Kidney (tissue), 14 donors: Measurements from ENCODE around the gene TRPC3. TPM values are rescaled to one million over a fixed set of nuclear protein-coding genes. Genes with fewer than 3 reads are reported as not detected.

Experiments used
- DNase-seq, 5 donors: peaks; one replicate each; pipeline ENCODE4 v3.0.0-alpha.2; 2013 to 2020
- FAIRE-seq: peaks from 2 replicates; lab custom pipeline; 2012; peaks lifted over from hg19 to GRCh38; lab: Jason Lieb, UNC
- H3K27ac ChIP-seq, 2 donors: one replicate each; pipeline ENCODE4 v1.7.0; 2013; ENCODE audit warnings: low read depth in 2 of 2, low read length in 2 of 2, inconsistent platforms in 1 of 2
- H3K27me3 ChIP-seq: one replicate; pipeline ENCODE4 v1.7.1; 2013; ENCODE audit warnings: low read length, inconsistent platforms; ENCODE audit not compliant: control insufficient read depth, insufficient read depth
- H3K36me3 ChIP-seq, 3 donors: one replicate each; pipeline versions ENCODE4 v1.7.0 to v1.7.1; 2013; ENCODE audit warnings: low read length in 3 of 3, control low read depth in 1 of 3, inconsistent platforms in 1 of 3; ENCODE audit not compliant: insufficient read depth in 3 of 3, control insufficient read depth in 2 of 3
- H3K4me1 ChIP-seq, 3 donors: one replicate each; pipeline versions ENCODE4 v1.7.0 to v1.7.1; 2013; ENCODE audit warnings: low read length in 3 of 3, inconsistent platforms in 1 of 3, low read depth in 1 of 3; ENCODE audit not compliant: control insufficient read depth in 2 of 3, insufficient read depth in 2 of 3
- H3K4me3 ChIP-seq, 3 donors: one replicate each; pipeline versions ENCODE4 v1.7.0 to v1.8.1; 2013; ENCODE audit warnings: low read length in 3 of 3, control low read depth in 1 of 3, inconsistent platforms in 1 of 3
- H3K9ac ChIP-seq, 3 donors: one replicate each; pipeline versions ENCODE4 v1.7.0 to v1.7.1; 2013; ENCODE audit warnings: low read length in 3 of 3, control low read depth in 1 of 3, inconsistent platforms in 1 of 3
- H3K9me3 ChIP-seq, 3 donors: one replicate each; pipeline versions ENCODE4 v1.7.0 to v1.7.1; 2013; ENCODE audit warnings: low read length in 3 of 3, control low read depth in 1 of 3, inconsistent platforms in 1 of 3; ENCODE audit not compliant: control insufficient read depth in 2 of 3, insufficient read depth in 1 of 3
- intact Hi-C: fragments of 100-400 bp; cut with DNase I; formaldehyde crosslinking; loops from one replicate; pipeline ENCODE4 v1.11.1; 2022
- polyA plus RNA-seq: library from polyadenylated mRNA; stranded (reverse); fragments of 350-450 nt; fragmentation: Illumina TruSeq; extraction: RNeasy Lipid Tissue Mini Kit (QIAGEN cat#74804); gene quantifications from one replicate; pipeline ENCODE4 v1.2.3, GENCODE V29; 2014; ENCODE audit warnings: low read depth, low replicate concordance; ENCODE audit not compliant: insufficient read depth
- total RNA-seq: library from RNA; stranded (reverse); fragmentation: NEBNext Ultra II Directional; extraction: Animal tissue kit (Norgen Biotek cat#: 25700); gene quantifications from one replicate; pipeline ENCODE4 v1.2.1, GENCODE V29; 2021
- TF ChIP-seq, protein P1 (sequence below): IDR thresholded peaks from 3 replicates; pipeline ENCODE4 v1.5.1; 2012; ENCODE audit warnings: mild to moderate bottlenecking, moderate library complexity, borderline replicate concordance; ENCODE audit not compliant: insufficient read depth; ENCODE audit errors: extremely low read depth
- donor health status: control.
- donor health status: control.
- donor health status: control.
- donor health status: control.
- donor health status: control.
- donor health status: DM: yes; HTN: yes; CAD: no.
- donor health status: Normal renal cell carcinoma (clear cell type).

Gene TRPC3
- total and polyA plus RNA-seq, 2 donors from 2014 or later = 0.17 to 0.44 TPM

DNA sequence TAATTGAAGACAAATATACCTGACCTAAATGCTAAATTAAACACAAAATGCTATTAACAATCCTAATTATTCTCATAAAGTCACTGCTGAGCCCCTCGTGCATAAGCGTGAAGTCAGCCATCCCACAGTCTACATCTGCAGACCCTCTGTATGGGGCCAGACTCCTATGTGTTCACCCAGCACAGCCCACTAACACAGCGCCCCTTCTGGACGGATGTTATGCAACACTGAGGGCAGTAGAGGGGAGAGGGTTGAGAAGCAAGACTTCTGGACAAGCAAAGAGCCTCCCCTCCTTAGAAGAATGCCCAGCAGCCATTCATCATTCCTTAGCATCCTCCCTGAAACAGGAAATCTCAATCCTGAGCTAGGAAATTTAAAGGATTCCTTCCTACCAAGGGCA, 7.9 kb downstream of the TRPC3 start:
- peak in 3 of 5 donors; percentile 10 to 46 (median 14) for DNase-seq
- TF ChIP-seq, protein P1, sequence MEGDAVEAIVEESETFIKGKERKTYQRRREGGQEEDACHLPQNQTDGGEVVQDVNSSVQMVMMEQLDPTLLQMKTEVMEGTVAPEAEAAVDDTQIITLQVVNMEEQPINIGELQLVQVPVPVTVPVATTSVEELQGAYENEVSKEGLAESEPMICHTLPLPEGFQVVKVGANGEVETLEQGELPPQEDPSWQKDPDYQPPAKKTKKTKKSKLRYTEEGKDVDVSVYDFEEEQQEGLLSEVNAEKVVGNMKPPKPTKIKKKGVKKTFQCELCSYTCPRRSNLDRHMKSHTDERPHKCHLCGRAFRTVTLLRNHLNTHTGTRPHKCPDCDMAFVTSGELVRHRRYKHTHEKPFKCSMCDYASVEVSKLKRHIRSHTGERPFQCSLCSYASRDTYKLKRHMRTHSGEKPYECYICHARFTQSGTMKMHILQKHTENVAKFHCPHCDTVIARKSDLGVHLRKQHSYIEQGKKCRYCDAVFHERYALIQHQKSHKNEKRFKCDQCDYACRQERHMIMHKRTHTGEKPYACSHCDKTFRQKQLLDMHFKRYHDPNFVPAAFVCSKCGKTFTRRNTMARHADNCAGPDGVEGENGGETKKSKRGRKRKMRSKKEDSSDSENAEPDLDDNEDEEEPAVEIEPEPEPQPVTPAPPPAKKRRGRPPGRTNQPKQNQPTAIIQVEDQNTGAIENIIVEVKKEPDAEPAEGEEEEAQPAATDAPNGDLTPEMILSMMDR = no peak
- Histone ChIP-seq H3K36me3 (no peaks in the 10 kb centered on the region), H3K4me1 (no peaks in the 10 kb centered on the region), H3K9me3 (no peaks in the 10 kb centered on the region), H3K27me3 (no peaks in the 10 kb centered on the region), H3K27ac (no peak overlapping the region), H3K4me3 (no peak overlapping the region), H3K9ac (no peak overlapping the region)
- intact Hi-C loops = no loop called here
- FAIRE-seq = no peak

DNA sequence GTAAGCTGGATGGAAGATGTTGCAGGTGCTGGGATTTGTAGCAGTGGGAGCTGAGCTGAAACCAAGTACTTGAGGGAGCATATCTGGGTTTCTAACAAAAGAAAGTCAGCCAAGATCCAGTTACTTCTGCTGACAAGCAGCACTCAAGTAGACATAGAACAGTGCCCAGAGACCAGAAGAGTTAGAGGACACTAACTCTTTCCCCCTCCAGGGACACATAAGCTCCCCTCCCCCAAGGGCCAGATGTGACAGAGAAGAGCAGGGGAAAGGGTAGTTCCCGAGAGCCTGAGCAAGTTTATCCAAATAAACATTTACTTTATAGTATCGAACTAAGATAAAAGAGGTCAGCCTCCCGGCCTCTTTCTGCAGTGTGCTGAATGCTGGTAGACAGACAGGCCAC, 12.2 kb downstream of the TRPC3 start:
- TF ChIP-seq, protein P1 = no peak
- DNase-seq (peak in 2 of 5 donors; percentile 3 to 15), FAIRE-seq (no peak)
- no peaks in the 10 kb centered on the region for H3K9me3 ChIP-seq
- H3K27ac ChIP-seq = no peak overlapping the region
- H3K9ac ChIP-seq = no peak overlapping the region
- H3K36me3 ChIP-seq = no peaks in the 10 kb centered on the region
- no peak overlapping the region for H3K4me3 ChIP-seq
- intact Hi-C loops = no loop called here
- no peaks in the 10 kb centered on the region for H3K27me3 ChIP-seq
- no peaks in the 10 kb centered on the region for H3K4me1 ChIP-seq

DNA sequence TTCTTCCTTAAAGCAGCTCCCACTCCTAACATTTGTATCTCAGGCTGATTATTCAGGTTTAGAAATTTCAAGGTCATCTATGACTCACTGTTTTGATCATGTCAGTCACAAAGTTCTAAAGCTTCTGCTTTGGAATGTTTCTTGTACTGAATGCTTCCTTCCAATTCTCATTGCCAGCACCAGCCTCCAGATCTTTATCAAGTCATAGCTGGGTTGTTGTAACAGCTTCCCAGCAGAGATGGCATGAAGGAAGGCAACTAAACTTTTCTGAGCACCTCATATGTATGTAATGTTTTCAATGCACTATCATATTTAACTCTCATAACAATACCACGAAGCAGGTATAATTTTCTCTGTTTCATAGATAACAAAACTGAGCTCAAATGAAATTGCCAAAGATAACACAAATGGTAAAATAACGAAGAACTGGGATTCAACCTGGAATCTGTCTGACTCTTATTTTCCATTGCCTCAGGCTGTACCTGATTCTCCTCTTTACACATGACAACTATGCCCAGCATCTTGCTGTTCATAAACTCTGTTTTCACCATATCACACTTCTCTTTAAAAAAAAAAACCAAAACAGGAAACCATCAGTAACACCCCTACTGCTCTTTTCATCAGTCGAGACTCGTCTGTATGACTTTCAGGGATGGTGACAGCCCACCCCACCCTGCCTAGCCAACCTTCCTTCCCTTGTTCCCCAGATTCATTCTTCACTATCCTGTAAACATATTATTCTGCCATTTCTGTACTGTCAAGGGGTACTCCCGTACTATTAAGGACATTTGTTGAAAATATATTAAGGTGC, 13.4 kb downstream of the TRPC3 start:
- H3K27ac ChIP-seq = no peak overlapping the region
- no peak overlapping the region for H3K9ac ChIP-seq
- DNase-seq (no peak), FAIRE-seq (no peak)
- intact Hi-C loops = no loop called here
- no peaks in the 10 kb centered on the region for H3K36me3 ChIP-seq
- H3K4me1 ChIP-seq = no peaks in the 10 kb centered on the region
- H3K4me3 ChIP-seq = no peak overlapping the region
- H3K9me3 ChIP-seq = no peaks in the 10 kb centered on the region
- TF ChIP-seq, protein P1 = no peak
- H3K27me3 ChIP-seq = no peaks in the 10 kb centered on the region
